ENCODE data around the gene GPR85. TPM values are rescaled to one million over a fixed set of nuclear protein-coding genes. Genes with fewer than 3 reads are reported as not detected.

Gene GPR85
- total RNA-seq, 6 donors from 2014 or later = 0.39 to 3.3 (median 1.7) TPM; not detected in 2

GRCh38 chr7:113099284-113099919 is 12.8 kb upstream of the GPR85 start:
- Histone ChIP-seq H3K27me3 (no peaks in the 10 kb centered on the region), H3K9me3 (no peaks in the 10 kb centered on the region), H3K4me3 (no peak overlapping the region), H3K36me3 (no peaks in the 10 kb centered on the region), H3K27ac (no peak overlapping the region), H3K4me1 (no peaks in the 10 kb centered on the region)
- TF ChIP-seq EP300 (IDR thresholded peaks at IDR 0.05) = no peak
- TF ChIP-seq POLR2AphosphoS5 (IDR thresholded peaks at IDR 0.05) = no peak
- TF ChIP-seq POLR2A (IDR thresholded peaks at IDR 0.05) = no peak
- no peak for TF ChIP-seq CTCF (IDR thresholded peaks at IDR 0.05)
- 63 to 70% methylated on average over 3 of the region's 3 CpGs for WGBS, 2 donors
- ATAC-seq (ENCODE audit: low FRiP score in 2 of 2) (no peak), DNase-seq (no peak)

- Histone ChIP-seq H3K4me1 (no peaks in the 10 kb centered on the region), H3K36me3 (no peaks in the 10 kb centered on the region), H3K27ac (no peak overlapping the region), H3K27me3 (no peaks in the 10 kb centered on the region), H3K4me3 (no peak overlapping the region), H3K9me3 (no peaks in the 10 kb centered on the region)
- 88 to 90% methylated on average over 3 of the region's 3 CpGs for WGBS, 2 donors
- ATAC-seq (ENCODE audit: low FRiP score in 2 of 2) (no peak), DNase-seq (no peak)
- TF ChIP-seq POLR2A (IDR thresholded peaks at IDR 0.05) (no peak), CTCF (IDR thresholded peaks at IDR 0.05) (no peak), POLR2AphosphoS5 (IDR thresholded peaks at IDR 0.05) (no peak), EP300 (IDR thresholded peaks at IDR 0.05) (no peak)
Observed at GRCh38 chr7:113094517-113095249, 8.1 kb upstream of the GPR85 start.

GRCh38 chr7:113093561-113093960 is 6.9 kb upstream of the GPR85 start:
- Histone ChIP-seq H3K27me3 (no peaks in the 10 kb centered on the region), H3K9me3 (no peaks in the 10 kb centered on the region), H3K4me1 (no peaks in the 10 kb centered on the region), H3K36me3 (no peaks in the 10 kb centered on the region), H3K4me3 (no peak overlapping the region), H3K27ac (no peak overlapping the region)
- no peak for TF ChIP-seq CTCF (IDR thresholded peaks at IDR 0.05)
- TF ChIP-seq POLR2A (IDR thresholded peaks at IDR 0.05) = no peak
- no peak for TF ChIP-seq POLR2AphosphoS5 (IDR thresholded peaks at IDR 0.05)
- TF ChIP-seq EP300 (IDR thresholded peaks at IDR 0.05) = no peak
- ATAC-seq (ENCODE audit: low FRiP score in 2 of 2) (no peak), DNase-seq (no peak)
- WGBS, 2 donors = 78 to 79% methylated on average over 1 of the region's 1 CpG

- Histone ChIP-seq H3K27me3 (no peaks in the 10 kb centered on the region), H3K36me3 (no peaks in the 10 kb centered on the region), H3K27ac (no peak overlapping the region), H3K4me1 (no peaks in the 10 kb centered on the region), H3K9me3 (no peaks in the 10 kb centered on the region), H3K4me3 (no peak overlapping the region)
- DNase-seq (no peak), ATAC-seq (ENCODE audit: low FRiP score in 2 of 2) (no peak)
- WGBS, 2 donors = 71 to 78% methylated on average over 1 of the region's 1 CpG
- TF ChIP-seq EP300 (IDR thresholded peaks at IDR 0.05) (no peak), POLR2AphosphoS5 (IDR thresholded peaks at IDR 0.05) (no peak), CTCF (IDR thresholded peaks at IDR 0.05) (no peak), POLR2A (IDR thresholded peaks at IDR 0.05) (no peak)
Observed at GRCh38 chr7:113092762-113093161, 6.1 kb upstream of the GPR85 start.

Data from upper lobe of left lung (tissue), 6 donors.